Measurements from ENCODE around the gene NRXN3. TPM values are rescaled to one million over a fixed set of nuclear protein-coding genes. Genes with fewer than 3 reads are reported as not detected.

The NRXN3 gene
- total RNA-seq, 1 donor from 2014 or later = 11.4 TPM

DNA sequence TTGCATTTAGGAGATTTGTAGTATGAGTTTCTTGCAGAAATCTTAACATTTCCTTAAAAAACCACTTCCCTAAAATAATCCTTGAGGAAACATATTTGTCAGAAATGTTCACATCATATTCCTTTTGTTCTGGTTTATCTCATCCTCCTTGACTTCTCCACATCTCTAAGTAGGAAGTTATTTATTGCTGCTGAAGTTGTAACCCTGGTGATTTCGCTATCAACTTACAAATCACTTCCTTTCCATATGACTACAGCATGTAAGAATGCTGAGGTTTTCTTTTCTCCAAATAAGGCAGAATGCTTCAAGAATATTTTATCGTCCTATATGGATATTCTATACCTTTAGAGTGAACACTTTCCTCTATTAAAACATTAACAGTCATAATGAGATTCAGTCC is 751.7 kb downstream of the NRXN3 start:
- H3K27me3 Mint-ChIP-seq (ENCODE audit: low read depth) = peaks cover 12% of the 10 kb centered on the region
- peak overlapping the region; percentile 4 for H3K27ac Mint-ChIP-seq
- no peaks in the 10 kb centered on the region for H3K9me3 Mint-ChIP-seq
- peaks cover 19% of the 10 kb centered on the region for H3K4me1 Mint-ChIP-seq
- no peaks in the 10 kb centered on the region for H3K36me3 Mint-ChIP-seq
- H3K4me3 Mint-ChIP-seq = no peak overlapping the region
- DNase-seq (ENCODE audit: low spot score in 2 of 2, unreplicated experiment in 2 of 2) = no peak
- TF ChIP-seq, protein P1, sequence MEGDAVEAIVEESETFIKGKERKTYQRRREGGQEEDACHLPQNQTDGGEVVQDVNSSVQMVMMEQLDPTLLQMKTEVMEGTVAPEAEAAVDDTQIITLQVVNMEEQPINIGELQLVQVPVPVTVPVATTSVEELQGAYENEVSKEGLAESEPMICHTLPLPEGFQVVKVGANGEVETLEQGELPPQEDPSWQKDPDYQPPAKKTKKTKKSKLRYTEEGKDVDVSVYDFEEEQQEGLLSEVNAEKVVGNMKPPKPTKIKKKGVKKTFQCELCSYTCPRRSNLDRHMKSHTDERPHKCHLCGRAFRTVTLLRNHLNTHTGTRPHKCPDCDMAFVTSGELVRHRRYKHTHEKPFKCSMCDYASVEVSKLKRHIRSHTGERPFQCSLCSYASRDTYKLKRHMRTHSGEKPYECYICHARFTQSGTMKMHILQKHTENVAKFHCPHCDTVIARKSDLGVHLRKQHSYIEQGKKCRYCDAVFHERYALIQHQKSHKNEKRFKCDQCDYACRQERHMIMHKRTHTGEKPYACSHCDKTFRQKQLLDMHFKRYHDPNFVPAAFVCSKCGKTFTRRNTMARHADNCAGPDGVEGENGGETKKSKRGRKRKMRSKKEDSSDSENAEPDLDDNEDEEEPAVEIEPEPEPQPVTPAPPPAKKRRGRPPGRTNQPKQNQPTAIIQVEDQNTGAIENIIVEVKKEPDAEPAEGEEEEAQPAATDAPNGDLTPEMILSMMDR (IDR thresholded peaks at IDR 0.05; ENCODE audit: unreplicated experiment) = no peak

- Mint-ChIP-seq H3K27me3 (ENCODE audit: low read depth) (peaks cover 9% of the 10 kb centered on the region), H3K4me1 (peaks cover 18% of the 10 kb centered on the region), H3K36me3 (no peaks in the 10 kb centered on the region), H3K4me3 (no peak overlapping the region), H3K27ac (no peak overlapping the region), H3K9me3 (peaks cover 9% of the 10 kb centered on the region)
- DNase-seq (ENCODE audit: low spot score in 2 of 2, unreplicated experiment in 2 of 2) = no peak
- TF ChIP-seq, protein P1 (IDR thresholded peaks at IDR 0.05; ENCODE audit: unreplicated experiment) = no peak
Measured at GRCh38 chr14:78927261-78927660, 757.1 kb downstream of the NRXN3 start.

GRCh38 chr14:78933166-78933565 is 763.0 kb downstream of the NRXN3 start:
- Mint-ChIP-seq H3K4me3 (no peak overlapping the region), H3K4me1 (peaks cover 34% of the 10 kb centered on the region), H3K27me3 (ENCODE audit: low read depth) (peaks cover 14% of the 10 kb centered on the region), H3K9me3 (peaks cover 9% of the 10 kb centered on the region), H3K27ac (no peak overlapping the region), H3K36me3 (no peaks in the 10 kb centered on the region)
- no peak for DNase-seq (ENCODE audit: low spot score in 2 of 2, unreplicated experiment in 2 of 2)
- TF ChIP-seq, protein P1 (IDR thresholded peaks at IDR 0.05; ENCODE audit: unreplicated experiment) = no peak

DNA sequence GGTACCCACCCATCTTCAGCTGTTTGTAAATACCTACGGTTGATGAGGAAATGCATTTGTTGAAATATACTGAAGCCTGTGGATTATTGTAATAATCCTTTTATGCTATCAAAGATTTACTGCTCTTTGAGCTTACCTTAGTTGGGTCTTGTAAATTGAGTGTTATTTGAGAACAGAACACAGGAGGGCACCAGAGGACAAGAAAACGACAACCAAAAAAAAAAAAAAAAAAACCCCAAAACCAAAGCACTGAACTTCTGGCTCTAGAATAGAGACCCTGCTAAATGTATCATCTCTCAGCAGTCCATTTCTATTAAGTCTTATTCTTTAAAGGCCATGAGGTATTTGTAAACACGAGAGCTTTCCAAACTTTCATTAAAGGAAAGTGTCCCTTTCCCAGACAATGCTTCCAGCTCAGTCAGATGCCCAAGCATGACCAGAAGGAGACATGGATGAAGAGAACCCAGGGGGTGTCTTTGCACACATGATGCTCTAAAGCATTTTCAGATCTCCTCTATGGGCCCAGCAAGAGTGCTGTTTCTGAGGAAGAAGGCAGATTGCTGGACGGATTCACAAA is 763.9 kb downstream of the NRXN3 start:
- Mint-ChIP-seq H3K4me1 (peaks cover 34% of the 10 kb centered on the region), H3K4me3 (no peak overlapping the region)

DNA sequence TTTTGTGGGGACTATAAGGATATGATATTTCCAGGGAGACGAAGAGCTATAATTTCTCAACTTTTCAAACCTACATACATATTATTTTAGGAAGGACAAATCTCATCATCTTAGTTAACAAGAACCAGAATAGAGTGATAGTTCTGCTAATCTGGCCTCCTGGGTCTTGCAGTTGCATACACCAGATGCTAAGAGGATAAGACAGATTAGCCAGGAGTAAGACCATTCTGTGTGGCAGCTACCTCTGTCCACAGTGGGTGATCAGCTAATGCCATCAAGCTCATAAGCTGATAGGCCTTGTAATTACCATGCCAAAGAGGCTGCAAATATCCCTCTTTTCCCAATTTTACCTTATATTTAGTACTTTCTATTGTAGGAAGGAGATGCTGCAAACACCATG is 776.8 kb downstream of the NRXN3 start:
- no peak overlapping the region for H3K4me3 Mint-ChIP-seq
- H3K9me3 Mint-ChIP-seq = no peaks in the 10 kb centered on the region
- no peaks in the 10 kb centered on the region for H3K36me3 Mint-ChIP-seq
- peaks cover 58% of the 10 kb centered on the region for H3K27me3 Mint-ChIP-seq (ENCODE audit: low read depth)
- DNase-seq (ENCODE audit: low spot score in 2 of 2, unreplicated experiment in 2 of 2) = no peak
- H3K27ac Mint-ChIP-seq = no peak overlapping the region
- TF ChIP-seq, protein P1 (IDR thresholded peaks at IDR 0.05; ENCODE audit: unreplicated experiment) = no peak
- H3K4me1 Mint-ChIP-seq = peaks cover 4% of the 10 kb centered on the region

More for the DNA sequence above, 763.9 kb downstream of the NRXN3 start:
- no peak for DNase-seq (ENCODE audit: low spot score in 2 of 2, unreplicated experiment in 2 of 2)
- Mint-ChIP-seq H3K27ac (no peak overlapping the region), H3K9me3 (peaks cover 5% of the 10 kb centered on the region), H3K36me3 (no peaks in the 10 kb centered on the region), H3K27me3 (ENCODE audit: low read depth) (peaks cover 14% of the 10 kb centered on the region)
- TF ChIP-seq, protein P1 (IDR thresholded peaks at IDR 0.05; ENCODE audit: unreplicated experiment) = peak; percentile 66

DNA sequence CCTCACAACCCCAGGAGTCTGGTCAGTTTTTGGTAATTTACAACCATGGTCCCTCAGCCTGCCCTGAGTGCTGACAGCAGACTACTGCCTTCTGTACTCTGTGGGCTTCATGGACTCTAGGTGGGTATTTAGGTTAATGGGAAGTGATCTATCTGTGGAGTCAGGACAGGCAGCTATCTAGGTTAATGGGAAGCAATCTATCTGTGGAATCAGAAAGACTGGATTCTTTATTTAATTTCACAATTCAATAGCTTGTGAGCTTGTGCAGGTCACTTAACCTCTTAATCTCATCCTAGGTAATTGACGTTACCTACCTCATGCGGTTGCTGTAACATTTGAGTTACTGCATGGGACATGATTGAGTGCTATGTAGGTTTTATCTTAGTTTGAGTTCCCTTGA is 777.5 kb downstream of the NRXN3 start:
- H3K4me3 Mint-ChIP-seq = no peak overlapping the region
- peaks cover 57% of the 10 kb centered on the region for H3K27me3 Mint-ChIP-seq (ENCODE audit: low read depth)
- no peak for DNase-seq (ENCODE audit: low spot score in 2 of 2, unreplicated experiment in 2 of 2)
- TF ChIP-seq, protein P1 (IDR thresholded peaks at IDR 0.05; ENCODE audit: unreplicated experiment) = no peak
- H3K27ac Mint-ChIP-seq = no peak overlapping the region
- H3K4me1 Mint-ChIP-seq = no peaks in the 10 kb centered on the region
- H3K36me3 Mint-ChIP-seq = no peaks in the 10 kb centered on the region
- H3K9me3 Mint-ChIP-seq = no peaks in the 10 kb centered on the region

All from mesothelial cell of epicardium (in vitro differentiated cells).